Nephron progenitor cell (in vitro differentiated cells): ENCODE data around the gene FAM53B.

Source experiments
- DNase-seq: peaks from one replicate; pipeline ENCODE4 v3.0.0; 2021
- H3K27ac Mint-ChIP-seq: 2 replicates; pipeline ENCODE4 v1.8.0; 2021; ENCODE audit warnings: mild to moderate bottlenecking, moderate library complexity, mixed read lengths
- H3K27me3 Mint-ChIP-seq: 2 replicates; pipeline ENCODE4 v1.8.0; 2021; ENCODE audit warnings: mild to moderate bottlenecking, low read depth, mixed read lengths; ENCODE audit not compliant: poor library complexity
- H3K36me3 Mint-ChIP-seq: 2 replicates; pipeline ENCODE4 v1.8.0; 2021; ENCODE audit warnings: low read depth, mixed read lengths
- H3K4me1 Mint-ChIP-seq: 2 replicates; pipeline ENCODE4 v1.8.0; 2021; ENCODE audit warnings: mixed read lengths
- H3K4me3 Mint-ChIP-seq: 2 replicates; pipeline ENCODE4 v1.8.0; 2021; ENCODE audit warnings: mild to moderate bottlenecking, moderate library complexity, mixed read lengths
- H3K9me3 Mint-ChIP-seq: 2 replicates; pipeline ENCODE4 v1.8.0; 2021; ENCODE audit warnings: mild to moderate bottlenecking, moderate library complexity, mixed read lengths
- TF ChIP-seq, protein P1 (sequence below): fragments of 200-600 bp; sonication (generic); IDR thresholded peaks from 2 replicates; pipeline ENCODE4 v1.5.0; 2021; ENCODE audit warnings: antibody characterized with exemption

Gene FAM53B

GRCh38 chr10:124598773-124599587 lies 145.2 kb downstream of the FAM53B start:
- no peaks in the 10 kb centered on the region for H3K9me3 Mint-ChIP-seq

DNA sequence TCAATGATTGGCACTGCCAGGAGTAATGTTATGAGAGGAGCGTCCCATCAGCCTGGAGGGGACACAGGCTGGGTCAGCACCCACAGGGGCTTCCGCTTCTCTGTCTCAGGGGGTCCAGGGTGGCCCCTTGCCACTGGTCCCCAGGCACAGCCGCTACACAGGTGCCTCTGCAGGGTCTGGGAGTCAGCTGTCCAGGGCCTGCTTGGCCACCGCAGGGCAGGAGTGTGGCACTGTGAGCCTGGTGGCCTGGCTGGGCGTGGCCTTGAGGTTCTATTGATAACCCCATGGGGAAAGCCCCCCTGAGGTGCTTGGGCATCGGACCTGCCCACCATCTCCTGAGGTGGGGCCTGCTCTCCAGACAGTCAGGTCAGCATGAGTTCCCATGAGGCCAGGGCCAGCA lies 146.0 kb downstream of the FAM53B start:
- H3K36me3 Mint-ChIP-seq = no peaks in the 10 kb centered on the region
- no peak overlapping the region for H3K27ac Mint-ChIP-seq
- peaks cover 15% of the 10 kb centered on the region for H3K4me1 Mint-ChIP-seq
- no peaks in the 10 kb centered on the region for H3K9me3 Mint-ChIP-seq
- no peak overlapping the region for H3K4me3 Mint-ChIP-seq
- H3K27me3 Mint-ChIP-seq = peaks cover 11% of the 10 kb centered on the region
- DNase-seq = no peak
- TF ChIP-seq, protein P1, sequence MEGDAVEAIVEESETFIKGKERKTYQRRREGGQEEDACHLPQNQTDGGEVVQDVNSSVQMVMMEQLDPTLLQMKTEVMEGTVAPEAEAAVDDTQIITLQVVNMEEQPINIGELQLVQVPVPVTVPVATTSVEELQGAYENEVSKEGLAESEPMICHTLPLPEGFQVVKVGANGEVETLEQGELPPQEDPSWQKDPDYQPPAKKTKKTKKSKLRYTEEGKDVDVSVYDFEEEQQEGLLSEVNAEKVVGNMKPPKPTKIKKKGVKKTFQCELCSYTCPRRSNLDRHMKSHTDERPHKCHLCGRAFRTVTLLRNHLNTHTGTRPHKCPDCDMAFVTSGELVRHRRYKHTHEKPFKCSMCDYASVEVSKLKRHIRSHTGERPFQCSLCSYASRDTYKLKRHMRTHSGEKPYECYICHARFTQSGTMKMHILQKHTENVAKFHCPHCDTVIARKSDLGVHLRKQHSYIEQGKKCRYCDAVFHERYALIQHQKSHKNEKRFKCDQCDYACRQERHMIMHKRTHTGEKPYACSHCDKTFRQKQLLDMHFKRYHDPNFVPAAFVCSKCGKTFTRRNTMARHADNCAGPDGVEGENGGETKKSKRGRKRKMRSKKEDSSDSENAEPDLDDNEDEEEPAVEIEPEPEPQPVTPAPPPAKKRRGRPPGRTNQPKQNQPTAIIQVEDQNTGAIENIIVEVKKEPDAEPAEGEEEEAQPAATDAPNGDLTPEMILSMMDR = no peak

More at GRCh38 chr10:124598773-124599587, 145.2 kb downstream of the FAM53B start:
- Mint-ChIP-seq H3K27ac (no peak overlapping the region), H3K4me1 (peaks cover 17% of the 10 kb centered on the region), H3K36me3 (no peaks in the 10 kb centered on the region), H3K4me3 (no peak overlapping the region), H3K27me3 (peaks cover 11% of the 10 kb centered on the region)
- TF ChIP-seq, protein P1 = no peak
- DNase-seq = no peak

GRCh38 chr10:124597846-124598165 lies 146.4 kb downstream of the FAM53B start:
- no peak overlapping the region for H3K4me3 Mint-ChIP-seq
- no peak for DNase-seq
- H3K9me3 Mint-ChIP-seq = no peaks in the 10 kb centered on the region
- H3K27me3 Mint-ChIP-seq = peaks cover 11% of the 10 kb centered on the region
- no peak overlapping the region for H3K27ac Mint-ChIP-seq
- TF ChIP-seq, protein P1 = no peak
- H3K4me1 Mint-ChIP-seq = peaks cover 15% of the 10 kb centered on the region
- H3K36me3 Mint-ChIP-seq = no peaks in the 10 kb centered on the region

DNA sequence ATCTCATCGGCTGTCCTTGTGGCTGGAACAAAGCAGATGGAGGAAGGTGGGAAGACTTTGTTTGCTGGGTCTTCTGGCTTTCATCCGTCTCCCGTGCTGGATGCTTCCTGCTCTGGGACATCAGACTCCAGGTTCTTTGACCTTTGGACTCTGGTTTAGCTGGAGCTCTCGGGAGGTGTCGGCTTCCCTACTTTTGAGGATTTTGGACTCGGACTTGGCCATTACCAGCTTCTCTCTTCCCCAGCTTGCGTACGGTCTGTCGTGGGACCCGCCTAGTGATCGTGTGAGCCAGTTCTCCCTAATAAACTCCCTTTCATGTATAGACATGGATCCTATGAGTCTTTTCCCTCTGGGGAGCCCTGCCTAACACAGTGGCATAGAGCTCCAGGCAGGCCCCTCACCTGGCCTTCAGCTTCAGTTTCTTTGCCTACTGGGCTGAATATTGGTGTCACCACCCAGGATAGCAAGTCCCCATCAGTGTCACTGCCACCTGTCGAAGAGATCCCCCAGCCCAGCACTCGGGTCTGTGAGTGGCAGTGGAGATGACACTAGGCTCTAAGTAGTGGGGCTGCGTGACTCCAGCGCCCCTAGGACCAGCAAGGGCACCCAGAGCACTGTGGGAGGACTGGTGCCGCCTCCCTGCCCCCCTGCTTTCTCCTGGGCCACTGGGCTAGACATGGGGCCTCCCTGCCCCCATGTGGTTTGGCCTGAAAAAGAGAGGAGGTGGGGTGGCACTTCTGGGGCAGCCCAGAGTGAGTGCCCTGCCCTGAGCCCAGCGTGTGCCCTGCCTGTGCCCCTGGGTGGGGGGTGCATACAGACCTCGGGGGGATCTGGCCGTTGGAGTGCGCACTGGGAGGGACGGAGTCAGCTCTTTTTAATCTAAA lies 147.0 kb downstream of the FAM53B start:
- Mint-ChIP-seq H3K27ac (no peak overlapping the region), H3K36me3 (no peaks in the 10 kb centered on the region), H3K4me1 (peaks cover 15% of the 10 kb centered on the region), H3K27me3 (peaks cover 14% of the 10 kb centered on the region), H3K9me3 (no peaks in the 10 kb centered on the region), H3K4me3 (no peak overlapping the region)
- TF ChIP-seq, protein P1 = no peak
- no peak for DNase-seq

GRCh38 chr10:124596116-124596785 lies 147.9 kb downstream of the FAM53B start:
- peaks cover 7% of the 10 kb centered on the region for H3K36me3 Mint-ChIP-seq
- DNase-seq = no peak

More at GRCh38 chr10:124596116-124596785, 147.9 kb downstream of the FAM53B start:
- no peak overlapping the region for H3K4me3 Mint-ChIP-seq
- peaks cover 5% of the 10 kb centered on the region for H3K9me3 Mint-ChIP-seq
- no peak overlapping the region for H3K27ac Mint-ChIP-seq
- H3K4me1 Mint-ChIP-seq = peaks cover 21% of the 10 kb centered on the region
- TF ChIP-seq, protein P1 = no peak
- peaks cover 17% of the 10 kb centered on the region for H3K27me3 Mint-ChIP-seq
